Measurements from ENCODE around the gene TNNT2.

TNNT2 gene

DNA sequence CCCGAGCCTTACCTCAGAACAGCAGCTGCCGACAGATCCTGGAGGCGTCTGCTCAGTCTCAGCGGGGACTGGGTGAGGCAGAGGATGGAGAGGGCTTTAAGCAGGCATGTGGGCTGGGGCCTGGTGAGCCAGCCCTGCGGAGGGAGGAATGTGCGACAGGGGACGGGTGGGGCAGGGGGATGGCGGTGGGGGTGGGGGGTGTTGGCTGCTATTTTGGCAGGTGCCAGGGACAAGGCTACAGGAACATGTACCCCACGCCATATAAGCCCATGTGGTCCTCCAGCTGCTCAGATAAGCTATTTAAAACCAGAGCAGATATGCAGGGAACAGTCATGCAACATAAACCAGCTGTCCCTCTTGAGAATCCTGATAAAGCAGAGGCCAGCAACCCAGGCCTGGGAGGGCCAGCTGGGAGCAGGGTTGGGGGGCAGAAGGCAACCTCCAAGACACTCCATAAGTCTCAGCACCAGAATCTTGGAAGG is at the start of gene TNNT2:
TNNT2 (minus strand) TSS at position 70 of the 482 bp plus-strand sequence. CDS start 4,426 bp downstream, outside the sequence.
- no peak for DNase-seq (ENCODE audit: low spot score)

DNA sequence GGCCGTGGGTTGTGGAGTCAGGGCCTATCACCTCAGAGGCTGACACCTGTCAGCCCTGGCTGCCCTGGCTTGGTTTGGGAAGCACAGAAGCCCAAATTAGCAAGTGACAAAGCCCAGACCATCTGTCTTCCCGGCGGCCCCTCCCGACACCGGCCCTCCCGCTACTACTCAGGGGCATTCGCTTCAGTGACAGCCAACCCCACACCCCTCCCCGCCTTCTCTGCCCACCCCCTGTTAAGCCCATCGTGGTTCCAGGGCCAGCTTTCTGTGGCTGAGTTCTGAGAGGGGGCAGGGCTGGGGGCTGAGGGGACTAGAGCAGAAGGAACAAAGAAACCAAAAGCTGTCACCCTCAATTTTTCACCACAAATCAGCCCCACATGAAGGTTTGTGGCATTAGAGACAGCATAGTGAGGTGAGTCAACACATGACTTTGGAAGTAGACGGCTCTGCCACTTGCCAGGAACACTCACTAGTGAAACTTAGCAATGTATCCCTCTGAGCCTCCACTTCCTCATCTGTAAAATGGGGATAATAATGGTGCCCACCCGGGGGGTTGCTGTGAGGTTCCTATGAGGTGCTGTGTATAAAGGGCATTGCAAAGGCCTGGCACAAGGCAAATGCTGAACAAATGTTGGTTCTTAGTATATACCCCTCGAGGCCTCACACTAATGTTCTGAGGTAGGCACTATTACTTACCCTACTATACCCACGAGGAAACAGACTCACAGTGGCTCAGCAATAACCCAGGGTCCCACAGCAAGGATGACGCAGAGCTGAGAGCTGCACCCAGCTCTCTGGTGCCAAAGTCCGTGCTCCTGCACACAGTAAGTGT is 49.2 kb upstream of the TNNT2 start:
- no peak for DNase-seq (ENCODE audit: low spot score)

DNA sequence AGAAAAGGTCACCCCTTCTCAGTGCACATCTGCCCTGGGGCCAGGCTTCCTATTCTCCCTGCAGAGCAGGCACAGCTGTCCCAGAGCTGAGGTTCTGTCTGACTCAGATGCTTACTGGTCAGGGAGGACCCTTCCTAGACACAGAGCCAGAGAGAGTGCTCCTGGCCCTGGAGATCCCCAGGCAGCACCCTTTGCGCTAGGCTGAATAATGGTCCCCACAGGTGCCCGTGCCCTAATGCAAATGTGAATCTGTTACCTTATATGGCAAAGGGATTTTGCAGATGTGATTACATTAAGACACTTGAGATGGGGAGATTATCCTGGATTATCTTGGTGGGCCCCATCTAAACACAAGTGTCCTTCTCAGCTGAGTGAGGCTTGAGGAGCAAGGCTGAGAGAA is 46.7 kb upstream of the TNNT2 start:
- DNase-seq (ENCODE audit: low spot score), result no peak

- no peak for DNase-seq (ENCODE audit: low spot score)
Observed at GRCh38 chr1:201423655-201424054, 46.2 kb upstream of the TNNT2 start.

DNA sequence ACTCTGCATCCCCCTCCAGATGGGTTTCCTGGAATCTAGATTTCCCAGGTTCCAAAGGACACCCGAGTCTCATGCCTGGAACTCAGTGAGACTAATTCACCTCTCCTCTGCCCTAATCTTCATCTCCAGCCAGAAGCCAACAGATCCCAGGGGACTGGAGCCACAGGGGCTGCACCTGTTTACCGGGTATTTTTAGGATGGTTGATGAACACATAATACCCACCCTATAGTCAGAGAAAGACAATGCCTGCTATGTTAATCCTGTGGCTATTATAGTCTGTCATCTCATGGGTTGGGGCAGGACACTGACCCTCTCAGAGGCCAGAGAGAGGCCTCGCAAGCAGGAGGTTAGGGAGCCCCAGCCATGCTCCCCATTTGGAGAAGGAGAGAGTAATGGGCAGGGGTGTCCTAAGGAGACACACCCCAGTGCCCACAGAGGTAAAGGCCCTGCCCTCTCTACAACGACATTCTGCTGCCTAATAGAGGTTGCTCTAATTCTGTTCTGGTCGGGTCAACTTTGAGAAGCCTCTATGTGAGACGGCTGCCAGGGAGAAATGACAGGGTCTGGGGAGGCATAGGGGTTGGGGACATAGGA is 45.1 kb upstream of the TNNT2 start:
- no peak for DNase-seq (ENCODE audit: low spot score)

DNA sequence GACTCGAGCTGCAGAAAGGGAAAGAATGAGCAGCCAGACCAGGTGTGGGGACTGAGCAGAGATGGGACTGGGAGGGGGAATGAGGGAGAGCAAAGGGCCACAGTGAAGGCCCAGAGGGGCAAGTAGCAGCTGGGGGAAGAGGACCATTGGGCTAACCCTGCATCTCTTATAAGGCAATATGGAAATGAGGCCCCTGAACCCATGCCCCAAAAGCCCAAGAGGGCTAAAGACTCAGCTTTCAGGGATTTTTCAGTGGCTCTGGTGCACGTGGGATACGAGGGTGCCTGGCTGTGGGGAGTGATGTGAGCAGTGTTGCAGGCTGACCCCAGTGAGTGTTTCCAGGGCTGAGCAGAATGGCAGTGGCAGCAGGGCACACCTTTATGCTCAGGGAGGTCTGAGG is 44.5 kb upstream of the TNNT2 start:
- no peak for DNase-seq (ENCODE audit: low spot score)

DNA sequence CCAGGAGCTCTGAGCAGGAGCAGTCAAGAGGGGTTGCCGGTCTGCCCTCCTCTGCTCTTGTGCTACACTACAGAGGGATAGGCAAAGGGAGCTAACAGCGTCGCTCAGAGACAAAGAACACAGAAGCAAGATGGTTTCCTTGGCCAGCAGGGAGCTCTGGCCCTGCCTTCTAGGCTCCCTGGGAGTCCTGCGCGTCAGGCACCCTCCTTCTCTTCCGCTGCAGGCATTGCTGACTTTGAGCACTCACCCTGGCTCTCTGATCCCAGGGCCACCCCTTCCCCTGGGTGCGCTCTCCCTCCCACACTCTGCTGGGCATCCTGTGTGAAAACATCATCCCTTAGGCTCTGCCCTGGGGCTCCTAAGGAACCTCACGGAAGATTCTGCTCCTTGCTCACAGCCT is 43.6 kb upstream of the TNNT2 start:
- no peak for DNase-seq (ENCODE audit: low spot score)

DNA sequence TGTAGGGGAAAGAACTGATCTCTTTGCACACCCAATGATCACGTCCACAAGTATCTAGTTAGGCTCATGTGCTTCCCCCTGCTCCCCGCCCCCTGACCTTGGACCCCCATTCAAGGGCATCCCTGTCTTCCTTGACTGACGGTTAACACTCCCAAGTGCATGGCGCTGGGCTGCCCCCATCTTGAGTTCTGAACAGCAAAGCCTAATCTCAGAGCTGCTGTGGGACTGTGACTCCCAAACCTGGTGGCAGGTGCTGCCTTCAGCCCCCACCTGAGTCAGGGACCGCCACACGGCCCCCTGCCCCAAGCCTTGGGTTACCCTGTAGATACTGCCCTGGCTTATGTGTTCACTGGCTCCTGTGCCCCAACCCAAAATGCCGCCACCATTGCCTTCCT is 43.1 kb upstream of the TNNT2 start:
- DNase-seq (ENCODE audit: low spot score), result no peak

GRCh38 chr1:201419746-201420607 is 42.5 kb upstream of the TNNT2 start:
- DNase-seq (ENCODE audit: low spot score), result no peak

DNA sequence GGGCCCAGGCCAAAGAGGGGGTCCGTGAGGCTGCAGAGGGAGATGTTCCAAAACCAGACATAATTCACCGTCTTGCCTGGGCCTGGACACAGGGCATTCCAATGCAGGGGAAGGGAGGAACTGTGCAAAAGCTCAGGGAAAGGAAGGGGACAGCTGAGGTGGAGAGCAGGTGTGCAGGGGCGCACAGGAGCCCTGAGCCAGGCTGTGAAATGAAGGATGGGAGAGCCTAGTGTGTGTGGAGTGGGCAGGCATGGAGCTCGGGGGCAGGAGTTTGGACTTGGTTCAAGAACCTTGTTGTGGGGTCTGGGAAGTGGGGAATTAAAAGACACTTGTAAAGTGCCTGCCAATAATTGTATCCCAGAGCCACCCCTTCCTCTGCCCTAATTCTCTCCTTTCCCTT is 41.8 kb upstream of the TNNT2 start:
- DNase-seq (ENCODE audit: low spot score), result no peak

DNA sequence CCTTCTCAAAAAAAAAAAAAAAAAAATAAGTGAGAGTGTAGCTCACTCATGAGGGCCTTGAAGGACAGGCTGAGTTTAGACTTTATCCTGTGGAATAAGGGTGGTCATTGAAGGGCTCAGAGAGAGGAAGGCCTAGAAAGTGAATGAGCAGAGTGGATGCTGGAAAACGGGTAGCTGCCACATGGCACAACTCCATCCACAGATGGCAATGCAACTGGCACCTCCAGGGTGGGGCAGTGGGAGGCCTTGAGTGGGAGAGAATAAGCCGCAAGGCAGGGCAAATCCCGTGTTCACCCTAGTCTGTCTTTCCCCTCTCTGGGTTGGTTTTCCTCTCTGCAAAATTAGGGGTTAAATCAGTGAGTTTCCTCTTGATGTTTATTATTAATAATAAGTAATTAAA is 41.0 kb upstream of the TNNT2 start:
- DNase-seq (ENCODE audit: low spot score), result no peak

- DNase-seq (ENCODE audit: low spot score), result no peak
Observed at GRCh38 chr1:201414051-201414738, 36.7 kb upstream of the TNNT2 start.

DNA sequence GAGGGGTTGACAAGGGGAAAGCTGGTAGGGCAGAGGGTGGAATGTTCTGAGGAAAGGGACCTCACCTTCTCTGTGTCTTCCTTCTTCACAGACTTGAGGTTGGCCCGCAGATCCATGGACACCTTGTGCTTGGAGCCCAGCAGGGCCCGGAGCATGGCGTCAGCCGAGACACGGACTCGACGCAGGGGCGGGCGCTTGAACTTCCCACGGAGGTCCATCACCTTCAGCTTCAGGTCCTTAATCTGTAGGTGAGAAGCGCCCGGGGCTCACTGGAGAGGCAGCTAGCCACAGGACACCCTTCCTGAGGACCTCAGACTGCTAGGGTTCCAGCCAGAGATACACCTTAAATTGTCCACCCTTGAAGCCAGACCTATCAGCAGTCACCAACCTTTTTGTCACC is 33.8 kb upstream of the TNNT2 start:
- DNase-seq (ENCODE audit: low spot score), result no peak

- DNase-seq (ENCODE audit: low spot score), result no peak
Observed at GRCh38 chr1:201409440-201409839, 32.0 kb upstream of the TNNT2 start.

GRCh38 chr1:201408834-201409200 is 31.3 kb upstream of the TNNT2 start:
- no peak for DNase-seq (ENCODE audit: low spot score)

GRCh38 chr1:201408176-201408833 is 30.8 kb upstream of the TNNT2 start:
- DNase-seq (ENCODE audit: low spot score), result peak; percentile 56

DNA sequence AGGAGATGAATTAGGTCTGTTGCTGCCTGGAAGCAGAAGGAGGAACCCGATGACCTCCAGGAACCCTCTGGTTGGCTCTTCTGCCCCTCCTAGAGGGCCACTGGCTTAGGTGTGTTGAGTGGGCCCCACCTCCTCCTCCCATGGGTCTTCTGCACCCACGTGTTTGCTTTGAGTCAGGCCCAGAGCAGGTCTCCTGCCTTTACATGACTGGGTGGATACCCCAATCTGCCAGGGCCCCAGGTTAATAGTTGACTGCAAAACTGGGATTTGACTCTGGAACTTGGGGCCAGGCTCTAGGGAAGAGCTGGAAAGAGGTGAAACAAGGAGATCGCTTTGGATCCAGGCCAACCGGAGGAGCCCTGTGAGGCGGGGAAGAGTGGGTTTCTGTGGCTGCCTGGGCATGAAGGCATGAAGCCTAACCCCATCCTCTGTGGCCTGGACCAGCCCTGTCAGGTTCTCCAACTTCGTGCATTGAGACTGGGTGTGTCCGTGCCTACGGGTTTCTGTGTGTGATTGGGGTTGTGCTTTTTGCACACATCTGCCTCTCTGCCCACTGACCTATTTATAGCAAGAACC is 29.4 kb upstream of the TNNT2 start:
- DNase-seq (ENCODE audit: low spot score), result no peak

- DNase-seq (ENCODE audit: low spot score), result no peak
Observed at GRCh38 chr1:201405484-201405831, 28.0 kb upstream of the TNNT2 start.

- DNase-seq (ENCODE audit: low spot score), result no peak
Observed at GRCh38 chr1:201404722-201405483, 27.4 kb upstream of the TNNT2 start.

GRCh38 chr1:201404055-201404454 is 26.6 kb upstream of the TNNT2 start:
- DNase-seq (ENCODE audit: low spot score), result no peak

GRCh38 chr1:201403359-201403758 is 25.9 kb upstream of the TNNT2 start:
- DNase-seq (ENCODE audit: low spot score), result no peak

Data from CD4-positive, alpha-beta T cell treated with Interleukin-2 at 100 ng/mL for 4 hours (primary cell).